MM.1S (cell line): ENCODE measurements around the gene SLC19A2.

Experiments used
- DNase-seq: peaks from one replicate; pipeline ENCODE4 v3.0.0-alpha.2; 2015
- H2AFZ ChIP-seq: fragments of 300-600 bp; sonication (generic); 2 replicates; pipeline ENCODE4 v1.6.0; 2016; ENCODE audit warnings: antibody characterized with exemption, low read length
- H3F3A ChIP-seq: fragments of 300-600 bp; sonication (generic); 2 replicates; pipeline ENCODE4 v1.6.1; 2016; ENCODE audit warnings: mild to moderate bottlenecking, antibody characterized with exemption, low read length, moderate library complexity, mixed read lengths; ENCODE audit not compliant: insufficient read depth
- H3K27ac ChIP-seq: fragments of 300-600 bp; sonication (generic); 2 replicates; pipeline ENCODE4 v1.5.1; 2016; ENCODE audit warnings: mild to moderate bottlenecking, low read length
- H3K27me3 ChIP-seq: fragments of 300-600 bp; sonication (generic); replicated peaks from 2 replicates; pipeline ENCODE4 v1.6.0; 2016; ENCODE audit warnings: low read length; ENCODE audit not compliant: insufficient read depth
- H3K36me3 ChIP-seq: fragments of 300-600 bp; sonication (generic); replicated peaks from 2 replicates; pipeline ENCODE4 v1.6.1; 2016; ENCODE audit warnings: mild to moderate bottlenecking, low read length, mixed read lengths; ENCODE audit not compliant: insufficient read depth
- H3K4me1 ChIP-seq: fragments of 300-600 bp; sonication (generic); 2 replicates; pipeline ENCODE4 v1.6.1; 2016; ENCODE audit warnings: low read length, mixed read lengths
- H3K4me2 ChIP-seq: fragments of 300-600 bp; sonication (generic); 2 replicates; pipeline ENCODE4 v1.6.0; 2016; ENCODE audit warnings: low read depth, low read length
- H3K4me3 ChIP-seq: fragments of 300-600 bp; sonication (generic); 2 replicates; pipeline ENCODE4 v1.5.1; 2016; ENCODE audit warnings: low read length, mixed read lengths
- H3K79me2 ChIP-seq: fragments of 300-600 bp; sonication (generic); 2 replicates; pipeline ENCODE4 v1.6.1; 2016; ENCODE audit warnings: mixed run types, low read length, mixed read lengths
- H3K9ac ChIP-seq: fragments of 300-600 bp; sonication (generic); 2 replicates; pipeline ENCODE4 v1.6.1; 2016; ENCODE audit warnings: low read length, mixed read lengths
- H3K9me2 ChIP-seq: fragments of 300-600 bp; sonication (generic); replicated peaks from 2 replicates; pipeline ENCODE4 v1.6.1; 2016; ENCODE audit warnings: mild to moderate bottlenecking, low read length, mixed read lengths; ENCODE audit not compliant: insufficient read depth
- H3K9me3 ChIP-seq: fragments of 300-600 bp; sonication (generic); replicated peaks from 2 replicates; pipeline ENCODE4 v1.6.1; 2016; ENCODE audit warnings: mild to moderate bottlenecking, low read length, mixed read lengths; ENCODE audit not compliant: insufficient read depth
- H4K20me1 ChIP-seq: fragments of 300-600 bp; sonication (generic); 2 replicates; pipeline ENCODE4 v1.6.1; 2016; ENCODE audit warnings: mild to moderate bottlenecking, low read length, moderate library complexity, mixed read lengths; ENCODE audit not compliant: insufficient read depth
- EZH2 ChIP-seq: fragments of 300-600 bp; sonication (generic); optimal IDR thresholded peaks from 2 replicates; pipeline ENCODE3; 2017; ENCODE audit warnings: low read depth, mild to moderate bottlenecking, antibody characterized with exemption, low read length, mixed read lengths
- EZH2phosphoT487 ChIP-seq: fragments of 300-600 bp; sonication (generic); IDR thresholded peaks from 2 replicates; pipeline ENCODE4 v1.6.1; 2018; ENCODE audit warnings: antibody characterized with exemption, low read length
- TF ChIP-seq, protein P1 (sequence below): fragments of 300-600 bp; sonication (generic); IDR thresholded peaks from 2 replicates; pipeline ENCODE4 v1.5.1; 2016; ENCODE audit warnings: antibody characterized with exemption, low read length, mixed read lengths

The SLC19A2 gene

GRCh38 chr1:169465281-169465680, 20.5 kb downstream of the SLC19A2 start:
- Histone ChIP-seq H3K4me1 (no peaks in the 10 kb centered on the region), H3K4me3 (no peak overlapping the region), H3K27me3 (no peaks in the 10 kb centered on the region), H3K27ac (no peak overlapping the region), H2AFZ (no peak overlapping the region), H3F3A (no peaks in the 10 kb centered on the region), H4K20me1 (no peaks in the 10 kb centered on the region), H3K79me2 (no peaks in the 10 kb centered on the region), H3K4me2 (no peak overlapping the region), H3K9ac (no peak overlapping the region), H3K9me3 (no peaks in the 10 kb centered on the region), H3K9me2 (no peaks in the 10 kb centered on the region), H3K36me3 (no peaks in the 10 kb centered on the region)
- DNase-seq: no peak
- TF ChIP-seq EZH2phosphoT487 (no peak), EZH2 (no peak)
- TF ChIP-seq, protein P1, sequence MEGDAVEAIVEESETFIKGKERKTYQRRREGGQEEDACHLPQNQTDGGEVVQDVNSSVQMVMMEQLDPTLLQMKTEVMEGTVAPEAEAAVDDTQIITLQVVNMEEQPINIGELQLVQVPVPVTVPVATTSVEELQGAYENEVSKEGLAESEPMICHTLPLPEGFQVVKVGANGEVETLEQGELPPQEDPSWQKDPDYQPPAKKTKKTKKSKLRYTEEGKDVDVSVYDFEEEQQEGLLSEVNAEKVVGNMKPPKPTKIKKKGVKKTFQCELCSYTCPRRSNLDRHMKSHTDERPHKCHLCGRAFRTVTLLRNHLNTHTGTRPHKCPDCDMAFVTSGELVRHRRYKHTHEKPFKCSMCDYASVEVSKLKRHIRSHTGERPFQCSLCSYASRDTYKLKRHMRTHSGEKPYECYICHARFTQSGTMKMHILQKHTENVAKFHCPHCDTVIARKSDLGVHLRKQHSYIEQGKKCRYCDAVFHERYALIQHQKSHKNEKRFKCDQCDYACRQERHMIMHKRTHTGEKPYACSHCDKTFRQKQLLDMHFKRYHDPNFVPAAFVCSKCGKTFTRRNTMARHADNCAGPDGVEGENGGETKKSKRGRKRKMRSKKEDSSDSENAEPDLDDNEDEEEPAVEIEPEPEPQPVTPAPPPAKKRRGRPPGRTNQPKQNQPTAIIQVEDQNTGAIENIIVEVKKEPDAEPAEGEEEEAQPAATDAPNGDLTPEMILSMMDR: no peak

- no peak for DNase-seq
- TF ChIP-seq EZH2phosphoT487: no peak
- TF ChIP-seq, protein P1: no peak
- no peak for TF ChIP-seq EZH2
Measured at GRCh38 chr1:169462385-169462784, 23.4 kb downstream of the SLC19A2 start.

DNA sequence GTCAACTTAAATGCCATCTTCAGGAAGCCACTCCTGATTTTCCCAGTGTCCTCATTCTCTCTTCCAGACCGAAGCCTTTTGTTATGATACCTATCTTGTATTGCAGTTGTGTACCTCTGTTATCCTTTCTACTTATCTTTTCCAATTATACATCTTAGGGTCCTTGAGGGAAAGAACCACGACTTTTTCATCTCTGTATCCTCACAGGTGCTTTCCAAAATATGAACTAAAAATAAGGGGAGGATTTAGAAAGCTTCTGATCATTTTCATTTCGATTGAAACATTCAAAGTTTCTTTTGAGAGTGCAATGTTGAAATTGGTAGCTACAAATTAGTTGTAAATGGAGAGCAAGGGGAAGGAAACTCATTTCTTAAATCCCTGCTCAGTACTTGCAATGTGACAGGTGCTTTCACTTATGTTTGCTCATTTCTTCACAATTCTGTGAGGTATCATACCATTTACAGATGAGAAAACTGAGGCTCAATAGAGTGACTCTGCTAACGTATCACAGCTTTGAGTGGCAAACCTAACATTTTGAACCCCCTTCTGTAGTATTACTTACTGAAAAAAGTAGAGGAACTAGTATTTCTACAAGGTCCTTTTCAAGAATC, 24.2 kb downstream of the SLC19A2 start:
- no peak overlapping the region for H3K4me2 ChIP-seq
- H3K79me2 ChIP-seq: no peaks in the 10 kb centered on the region
- no peak for DNase-seq
- H3K9me2 ChIP-seq: no peaks in the 10 kb centered on the region
- no peaks in the 10 kb centered on the region for H4K20me1 ChIP-seq
- H2AFZ ChIP-seq: no peak overlapping the region
- H3K27me3 ChIP-seq: no peaks in the 10 kb centered on the region
- no peak overlapping the region for H3K4me3 ChIP-seq
- no peaks in the 10 kb centered on the region for H3K36me3 ChIP-seq
- no peaks in the 10 kb centered on the region for H3K9me3 ChIP-seq
- H3K9ac ChIP-seq: no peak overlapping the region
- H3F3A ChIP-seq: no peaks in the 10 kb centered on the region
- H3K4me1 ChIP-seq: no peaks in the 10 kb centered on the region
- H3K27ac ChIP-seq: no peak overlapping the region
- no peak for TF ChIP-seq EZH2
- TF ChIP-seq, protein P1: no peak
- no peak for TF ChIP-seq EZH2phosphoT487

More at GRCh38 chr1:169462385-169462784, 23.4 kb downstream of the SLC19A2 start:
- no peaks in the 10 kb centered on the region for H3K9me2 ChIP-seq
- no peaks in the 10 kb centered on the region for H3K27me3 ChIP-seq
- no peaks in the 10 kb centered on the region for H3K9me3 ChIP-seq
- no peak overlapping the region for H3K4me3 ChIP-seq
- H2AFZ ChIP-seq: no peak overlapping the region
- H3K79me2 ChIP-seq: no peaks in the 10 kb centered on the region
- no peaks in the 10 kb centered on the region for H3K36me3 ChIP-seq
- H3K27ac ChIP-seq: no peak overlapping the region
- H3F3A ChIP-seq: no peaks in the 10 kb centered on the region
- H3K9ac ChIP-seq: no peak overlapping the region
- H3K4me1 ChIP-seq: no peaks in the 10 kb centered on the region
- H4K20me1 ChIP-seq: no peaks in the 10 kb centered on the region
- H3K4me2 ChIP-seq: no peak overlapping the region
